Trophoblast cell (in vitro differentiated cells and primary cell): Measurements from ENCODE around the gene TCEANC2.

Experiments
- DNase-seq, 2 donors: peaks; one replicate each; pipeline ENCODE4 v3.0.0-alpha.2; 2016
- H2AFZ ChIP-seq: 2 replicates; pipeline ENCODE4 v1.6.1; 2013; ENCODE audit warnings: low read length, moderate library complexity, mild to moderate bottlenecking; ENCODE audit not compliant: insufficient read depth, poor library complexity
- H2AK5ac ChIP-seq: 2 replicates; pipeline ENCODE4 v1.6.1; 2013; ENCODE audit warnings: mild to moderate bottlenecking, low read length
- H2BK120ac ChIP-seq: 2 replicates; pipeline ENCODE4 v1.6.1; 2013; ENCODE audit warnings: low read length, mild to moderate bottlenecking, moderate library complexity; ENCODE audit not compliant: insufficient read depth, poor library complexity
- H2BK12ac ChIP-seq: 2 replicates; pipeline ENCODE4 v1.6.1; 2013; ENCODE audit warnings: mild to moderate bottlenecking, low read length, moderate library complexity
- H2BK5ac ChIP-seq: 2 replicates; pipeline ENCODE4 v1.6.1; 2013; ENCODE audit warnings: low read length, low read depth, moderate library complexity, mild to moderate bottlenecking; ENCODE audit not compliant: poor library complexity
- H3K14ac ChIP-seq: 2 replicates; pipeline ENCODE4 v1.6.1; 2013; ENCODE audit warnings: mild to moderate bottlenecking, low read length
- H3K18ac ChIP-seq: 2 replicates; pipeline ENCODE4 v1.6.1; 2013; ENCODE audit warnings: mild to moderate bottlenecking, low read length
- H3K23ac ChIP-seq: 2 replicates; pipeline ENCODE4 v1.6.1; 2013; ENCODE audit warnings: low read length
- H3K27ac ChIP-seq: 2 replicates; pipeline ENCODE4 v1.5.1; 2013; ENCODE audit warnings: low read depth, mild to moderate bottlenecking, inconsistent platforms, low read length, moderate library complexity
- H3K27me3 ChIP-seq: 2 replicates; pipeline ENCODE4 v1.6.1; 2013; ENCODE audit warnings: inconsistent platforms, mild to moderate bottlenecking, low read length, moderate library complexity; ENCODE audit not compliant: insufficient read depth
- H3K36me3 ChIP-seq, 2 experiments: 1 replicate in 1 of 2; 2 replicates in 1 of 2; pipeline ENCODE4 v1.6.1; 2013; ENCODE audit warnings: low read length in 2 of 2, mild to moderate bottlenecking in 2 of 2, moderate library complexity in 1 of 2; ENCODE audit not compliant: insufficient read depth in 2 of 2, control insufficient read depth in 1 of 2
- H3K4ac ChIP-seq: 2 replicates; pipeline ENCODE4 v1.6.1; 2013; ENCODE audit warnings: low read depth, mild to moderate bottlenecking, low read length, moderate library complexity
- H3K4me1 ChIP-seq, 2 experiments: 1 replicate in 1 of 2; 2 replicates in 1 of 2; pipeline ENCODE4 v1.6.1; 2013; ENCODE audit warnings: low read length in 2 of 2, mild to moderate bottlenecking in 2 of 2, moderate library complexity in 1 of 2; ENCODE audit not compliant: insufficient read depth in 2 of 2, control insufficient read depth in 1 of 2
- H3K4me2 ChIP-seq: 2 replicates; pipeline ENCODE4 v1.6.1; 2013; ENCODE audit warnings: inconsistent platforms, mild to moderate bottlenecking, low read length, moderate library complexity
- H3K4me3 ChIP-seq: 2 replicates; pipeline ENCODE4 v1.5.1; 2013; ENCODE audit warnings: mild to moderate bottlenecking, low read depth, low read length, inconsistent platforms
- H3K79me1 ChIP-seq: one replicate; pipeline ENCODE4 v1.6.1; 2013; ENCODE audit warnings: low read length
- H3K79me2 ChIP-seq: 2 replicates; pipeline ENCODE4 v1.6.1; 2013; ENCODE audit warnings: low read length, mild to moderate bottlenecking; ENCODE audit not compliant: control insufficient read depth, insufficient read depth, poor library complexity
- H3K9ac ChIP-seq: 2 replicates; pipeline ENCODE4 v1.6.1; 2013; ENCODE audit warnings: mild to moderate bottlenecking, low read length
- H3K9me3 ChIP-seq: 2 replicates; pipeline ENCODE4 v1.6.1; 2013; ENCODE audit warnings: low read depth, mild to moderate bottlenecking, control low read depth, inconsistent platforms, low read length; ENCODE audit not compliant: insufficient read depth
- H4K12ac ChIP-seq: 2 replicates; pipeline ENCODE4 v1.6.1; 2013; ENCODE audit warnings: low read depth, mild to moderate bottlenecking, low read length, moderate library complexity
- H4K8ac ChIP-seq: 2 replicates; pipeline ENCODE4 v1.6.1; 2013; ENCODE audit warnings: low read depth, mild to moderate bottlenecking, low read length, moderate library complexity
- H4K91ac ChIP-seq: one replicate; pipeline ENCODE4 v1.6.1; 2013; ENCODE audit warnings: low read depth, mild to moderate bottlenecking, low read length, moderate library complexity
- WGBS: extraction: QIAGEN DNeasy Blood & Tissue Kit; methylation state at CpG from one replicate; pipeline ENCODE4 v1.1.7; 2013; ENCODE audit warnings: missing lambda C conversion rate; ENCODE audit not compliant: insufficient read length, insufficient coverage; ENCODE audit errors: extremely low coverage; 5-methylcytosine and 5-hydroxymethylcytosine counted together

TCEANC2 gene

GRCh38 chr1:54107131-54107530, 53.7 kb downstream of the TCEANC2 start:
- Histone ChIP-seq H3K27me3 (no peaks in the 10 kb centered on the region), H2BK5ac (no peak overlapping the region), H3K14ac (no peak overlapping the region), H3K79me2 (no peaks in the 10 kb centered on the region), H2BK120ac (no peak overlapping the region), H4K8ac (no peak overlapping the region), H3K4me2 (no peak overlapping the region), H3K23ac (no peak overlapping the region), H2BK12ac (no peak overlapping the region), H3K9ac (no peak overlapping the region), H3K4ac (no peak overlapping the region), H4K91ac (no peak overlapping the region), H4K12ac (no peak overlapping the region), H3K9me3 (no peaks in the 10 kb centered on the region), H3K4me3 (no peak overlapping the region), H3K27ac (no peak overlapping the region), H2AK5ac (no peak overlapping the region), H3K4me1 (no peaks in the 10 kb centered on the region), H3K18ac (no peak overlapping the region), H2AFZ (no peak overlapping the region), H3K79me1 (no peaks in the 10 kb centered on the region), H3K36me3 (no peaks in the 10 kb centered on the region)
- DNase-seq = no peak
- no CpG with 5 or more reads among the region's 2 CpGs for WGBS

- no peaks in the 10 kb centered on the region for H3K9me3 ChIP-seq
- H2BK12ac ChIP-seq = no peak overlapping the region
- no peak for DNase-seq
- H3K4me1 ChIP-seq = no peaks in the 10 kb centered on the region
- H2AK5ac ChIP-seq = no peak overlapping the region
- no peak overlapping the region for H3K23ac ChIP-seq
- H3K4ac ChIP-seq = no peak overlapping the region
- H4K12ac ChIP-seq = no peak overlapping the region
- no peak overlapping the region for H3K4me3 ChIP-seq
- H3K27ac ChIP-seq = no peak overlapping the region
- H4K91ac ChIP-seq = no peak overlapping the region
- H3K36me3 ChIP-seq = no peaks in the 10 kb centered on the region
- no peaks in the 10 kb centered on the region for H3K79me2 ChIP-seq
- H3K9ac ChIP-seq = no peak overlapping the region
- H3K4me2 ChIP-seq = no peak overlapping the region
- no peak overlapping the region for H3K18ac ChIP-seq
- no peaks in the 10 kb centered on the region for H3K27me3 ChIP-seq
- WGBS = no CpG with 5 or more reads among the region's 3 CpGs
- H3K79me1 ChIP-seq = no peaks in the 10 kb centered on the region
- H3K14ac ChIP-seq = no peak overlapping the region
- no peak overlapping the region for H2BK120ac ChIP-seq
- H2AFZ ChIP-seq = no peak overlapping the region
- H2BK5ac ChIP-seq = no peak overlapping the region
- H4K8ac ChIP-seq = no peak overlapping the region
These were observed 54.7 kb downstream of the TCEANC2 start for GRCh38 chr1:54108156-54108555.

DNA sequence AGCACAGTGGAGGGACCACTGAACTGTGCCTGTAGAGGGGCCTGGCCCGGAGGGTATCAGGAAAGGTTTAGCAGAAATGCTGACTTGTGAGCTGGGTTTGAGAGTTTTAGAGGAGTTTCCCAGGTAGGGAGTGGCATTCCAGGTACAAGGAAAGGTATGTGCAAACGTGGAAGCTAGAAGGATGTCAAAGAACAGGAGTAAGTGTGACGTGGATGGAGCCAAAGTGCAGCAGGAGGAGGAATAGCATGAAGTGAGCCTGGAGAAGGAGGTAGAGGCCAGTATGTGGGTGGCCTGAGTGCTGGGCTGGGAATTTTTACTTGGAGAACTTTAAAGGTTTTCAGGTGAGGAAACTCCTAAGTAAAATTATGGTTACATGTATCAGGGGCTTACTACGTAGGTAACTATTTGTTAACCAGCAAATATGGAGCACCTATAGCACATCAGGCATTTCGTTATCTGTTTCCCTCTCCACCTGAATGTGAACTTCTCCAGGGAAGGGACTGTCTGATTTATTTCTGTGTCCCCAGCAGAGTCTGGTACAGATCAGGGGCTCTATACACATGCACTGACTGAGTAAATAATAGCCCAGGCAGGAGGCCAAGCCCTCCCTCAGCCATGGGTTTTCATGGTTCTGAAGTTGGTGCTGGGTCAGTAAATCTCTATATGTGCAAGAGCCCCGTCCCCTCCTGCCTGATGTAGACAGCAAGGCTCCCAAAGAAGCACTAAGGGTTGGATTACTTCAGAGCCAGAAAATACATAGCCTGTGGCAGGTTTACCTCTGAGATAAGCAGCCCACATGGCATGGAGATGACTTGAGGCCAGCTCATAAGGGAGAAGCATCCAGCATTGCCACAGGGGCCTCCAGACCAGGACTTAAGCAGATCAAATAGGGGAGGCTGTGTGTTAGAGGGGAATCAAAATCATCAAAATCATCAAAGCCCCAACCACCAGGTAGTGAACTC, 56.0 kb downstream of the TCEANC2 start:
- H2BK120ac ChIP-seq = no peak overlapping the region
- H3K27me3 ChIP-seq = no peaks in the 10 kb centered on the region
- no peak overlapping the region for H2BK12ac ChIP-seq
- no peak overlapping the region for H3K4me3 ChIP-seq
- H3K4ac ChIP-seq = no peak overlapping the region
- no peak overlapping the region for H4K8ac ChIP-seq
- H3K9me3 ChIP-seq = no peaks in the 10 kb centered on the region
- H4K91ac ChIP-seq = no peak overlapping the region
- no peak overlapping the region for H3K14ac ChIP-seq
- no peaks in the 10 kb centered on the region for H3K36me3 ChIP-seq
- no peak overlapping the region for H4K12ac ChIP-seq
- peak; percentile 85 to 91 for DNase-seq
- no peak overlapping the region for H2BK5ac ChIP-seq
- H3K79me2 ChIP-seq = no peaks in the 10 kb centered on the region
- no peak overlapping the region for H3K23ac ChIP-seq
- H2AFZ ChIP-seq = no peak overlapping the region
- no peaks in the 10 kb centered on the region for H3K4me1 ChIP-seq
- H3K4me2 ChIP-seq = no peak overlapping the region
- no peak overlapping the region for H3K27ac ChIP-seq
- no peaks in the 10 kb centered on the region for H3K79me1 ChIP-seq
- no peak overlapping the region for H2AK5ac ChIP-seq
- no peak overlapping the region for H3K18ac ChIP-seq
- H3K9ac ChIP-seq = peak overlapping the region; percentile 14
- WGBS = no CpG with 5 or more reads among the region's 6 CpGs

DNA sequence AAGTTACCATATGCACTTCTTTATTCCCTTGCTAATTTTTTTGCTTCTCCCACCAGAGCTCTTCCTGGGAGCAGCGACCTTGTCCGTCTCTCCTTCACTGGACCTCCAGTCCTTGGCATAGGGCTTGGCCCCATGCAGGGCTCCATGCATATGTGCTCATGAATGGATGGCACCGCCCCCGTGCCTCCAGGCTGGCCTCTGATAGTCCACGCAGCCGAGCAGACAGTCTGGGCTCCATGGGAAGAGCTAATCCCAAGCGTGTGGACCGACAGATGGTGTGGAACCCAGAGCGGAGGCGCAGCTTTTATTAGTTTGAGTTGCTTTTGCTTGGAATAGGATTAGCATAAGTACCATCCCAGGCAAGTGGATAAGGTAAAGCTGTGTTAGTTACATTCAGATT, 57.6 kb downstream of the TCEANC2 start:
- H2BK120ac ChIP-seq = no peak overlapping the region
- H3K36me3 ChIP-seq = no peaks in the 10 kb centered on the region
- no peak overlapping the region for H3K23ac ChIP-seq
- H3K27ac ChIP-seq = no peak overlapping the region
- H3K4ac ChIP-seq = no peak overlapping the region
- no peak for DNase-seq
- H2BK12ac ChIP-seq = no peak overlapping the region
- H3K79me2 ChIP-seq = no peaks in the 10 kb centered on the region
- H3K9ac ChIP-seq = no peak overlapping the region
- no peaks in the 10 kb centered on the region for H3K4me1 ChIP-seq
- WGBS = no CpG with 5 or more reads among the region's 10 CpGs
- no peak overlapping the region for H4K8ac ChIP-seq
- no peaks in the 10 kb centered on the region for H3K27me3 ChIP-seq
- no peak overlapping the region for H3K4me3 ChIP-seq
- H3K14ac ChIP-seq = no peak overlapping the region
- H4K91ac ChIP-seq = no peak overlapping the region
- no peak overlapping the region for H2AFZ ChIP-seq
- H4K12ac ChIP-seq = no peak overlapping the region
- no peak overlapping the region for H3K4me2 ChIP-seq
- no peak overlapping the region for H3K18ac ChIP-seq
- H2BK5ac ChIP-seq = no peak overlapping the region
- no peak overlapping the region for H2AK5ac ChIP-seq
- H3K79me1 ChIP-seq = no peaks in the 10 kb centered on the region
- no peaks in the 10 kb centered on the region for H3K9me3 ChIP-seq
